K562 (cell line): Measurements from ENCODE around the gene PRRC2A. TPM values are rescaled to one million over a fixed set of nuclear protein-coding genes. Genes with fewer than 3 reads are reported as not detected.

ENCODE experiments used
- ATAC-seq: fragments of 200-7000 bp; cut with Tn5 transposase; 3 replicates; pipeline ENCODE4 v1.9.1; 2020; ENCODE audit warnings: moderate library complexity
- BruUV-seq: library from RNA; stranded (reverse); fragments of 400-500 nt; replicated peaks from 2 replicates; lab custom pipeline; 2021; lab: Mats Ljungman, UMichigan
- CTCF ChIA-PET: fragments of 300-600 bp; formaldehyde crosslinking; extraction: SDS; loops from one replicate; lab custom pipeline; 2021; ENCODE audit warnings: low intra/inter-chr PET ratio; lab: Yijun Ruan, JAX
- POLR2A ChIA-PET: fragments of 300-600, 350-650 bp; sonication (Branson Sonifier 250); formaldehyde crosslinking; extraction: SDS; loops from one replicate; lab custom pipeline; 2021; ENCODE audit warnings: antibody characterized with exemption, inconsistent platforms; lab: Yijun Ruan, JAX
- DNase-seq, 4 experiments: peaks; one replicate each; pipeline versions ENCODE4 v3.0.0 to v3.0.0-alpha.2; 2011 to 2018; ENCODE audit warnings: low spot score in 3 of 4, mixed read lengths in 3 of 4; ENCODE audit errors: extremely low read depth in 1 of 4
- FAIRE-seq: peaks from 2 replicates; lab custom pipeline; 2011; peaks lifted over from hg19 to GRCh38; lab: Jason Lieb, UNC
- H2AFZ ChIP-seq: 2 replicates; pipeline ENCODE4 v1.6.0; 2011; ENCODE audit warnings: low read depth, low read length, control low read depth, inconsistent platforms
- H3K27ac ChIP-seq: fragments of 200-600 bp; 3 replicates; pipeline ENCODE4 v1.8.0; 2011; ENCODE audit warnings: low read depth, mild to moderate bottlenecking, control low read depth, inconsistent platforms, low read length, moderate library complexity, mixed read lengths; ENCODE audit errors: extremely low read depth
- H3K27me3 ChIP-seq, 2 experiments: fragments of 300-600 bp in 1 of 2; 2 replicates in 1 of 2; 3 replicates in 1 of 2; pipeline versions ENCODE4 v1.6.0 to v1.8.0; 2011; ENCODE audit warnings: inconsistent platforms in 2 of 2, low read length in 2 of 2, mild to moderate bottlenecking in 1 of 2, mixed read lengths in 1 of 2, moderate library complexity in 1 of 2; ENCODE audit not compliant: control insufficient read depth in 2 of 2, insufficient read depth in 2 of 2
- H3K36me3 ChIP-seq: fragments of 300-600 bp; 3 replicates; pipeline ENCODE4 v1.8.0; 2011; ENCODE audit warnings: mild to moderate bottlenecking, low read length, inconsistent platforms; ENCODE audit not compliant: control insufficient read depth, insufficient read depth
- H3K4me1 ChIP-seq, 2 experiments: fragments of 200-600 bp in 1 of 2; replicated peaks in 1 of 2; 2 replicates in 1 of 2; 3 replicates in 1 of 2; pipeline versions ENCODE4 v1.5.1 to v1.8.0; 2011; ENCODE audit warnings: inconsistent platforms in 2 of 2, low read length in 2 of 2, mild to moderate bottlenecking in 1 of 2, mixed read lengths in 1 of 2, moderate library complexity in 1 of 2; ENCODE audit not compliant: control insufficient read depth in 2 of 2, insufficient read depth in 2 of 2
- H3K4me2 ChIP-seq: 2 replicates; pipeline ENCODE4 v1.6.1; 2011; ENCODE audit warnings: low read length, control low read depth, inconsistent platforms, mixed read lengths; ENCODE audit not compliant: insufficient read depth
- H3K4me3 ChIP-seq: fragments of 200-600 bp; sonication (generic), shearing (Covaris generic); 2 replicates; pipeline ENCODE4 v1.5.1; 2016; ENCODE audit warnings: control low read depth, inconsistent platforms
- H3K79me2 ChIP-seq: fragments of 200-600 bp; 3 replicates; pipeline ENCODE4 v1.8.0; 2011; ENCODE audit warnings: low read length, inconsistent platforms; ENCODE audit not compliant: control insufficient read depth, insufficient read depth
- H3K9ac ChIP-seq, 2 experiments: 2 replicates each; pipeline versions ENCODE4 v1.6.0 to v1.6.1; 2011; ENCODE audit warnings: low read depth in 2 of 2, low read length in 2 of 2, control low read depth in 1 of 2, inconsistent platforms in 1 of 2, mild to moderate bottlenecking in 1 of 2, mixed read lengths in 1 of 2; ENCODE audit not compliant: insufficient read depth in 1 of 2
- H3K9me1 ChIP-seq: one replicate; pipeline ENCODE4 v1.6.0; 2011; ENCODE audit warnings: inconsistent platforms, mild to moderate bottlenecking, low read length, moderate library complexity; ENCODE audit not compliant: control insufficient read depth, insufficient read depth
- H3K9me3 ChIP-seq: replicated peaks from 2 replicates; pipeline ENCODE4 v1.5.1; 2011; ENCODE audit warnings: low read depth, low read length, inconsistent platforms; ENCODE audit not compliant: control insufficient read depth, insufficient read depth
- H4K20me1 ChIP-seq: replicated peaks from 2 replicates; pipeline ENCODE4 v1.6.1; 2011; ENCODE audit warnings: low read length, inconsistent platforms, mixed read lengths; ENCODE audit not compliant: control insufficient read depth, insufficient read depth
- RCOR1 ChIP-seq, 2 experiments: IDR thresholded peaks; 2 replicates each; pipeline ENCODE4 v1.6.1; 2012; ENCODE audit warnings: low read depth in 2 of 2, low read length in 2 of 2, borderline replicate concordance in 1 of 2, improper control_type of control experiment in 1 of 2
- ZNF134 ChIP-seq: fragments of 250-450 bp; sonication (Bioruptor Pico); conservative IDR thresholded peaks from 2 replicates; pipeline ENCODE4 v1.4.0; 2020
- WGBS: fragments of 100-300 bp; shearing (Covaris generic); methylation state at CpG from one replicate; pipeline ENCODE4 v1.1.6; 2016; ENCODE audit warnings: low coverage, mixed read lengths; ENCODE audit not compliant: insufficient coverage; ENCODE audit errors: missing lambda C conversion rate; 5-methylcytosine and 5-hydroxymethylcytosine counted together
- in situ Hi-C: fragments of 300-500 bp; cut with MboI; formaldehyde crosslinking; loops from 4 replicates; pipeline ENCODE4 v1.15.0; 2018; ENCODE audit warnings: inconsistent platforms, mixed read lengths
- intact Hi-C: fragments of 100-400 bp; cut with micrococcal nuclease; formaldehyde crosslinking; loops from 2 replicates; pipeline ENCODE4 v1.14.2; 2022
- polyA plus RNA-seq, 8 experiments: library from polyadenylated mRNA; depleted of rRNA in 4 of 8; stranded (reverse) in 5 of 8; unstranded in 3 of 8; fragments of >200 nt; fragmentation: Nextera tagmentation in 2 of 8; fragmentation: Illumina TruSeq in 1 of 8; extraction: Ambion mirVana in 2 of 8; extraction: Trizol in 1 of 8; gene quantifications; 2 replicates each; pipeline versions ENCODE4 v1.2.1 to v1.2.3, GENCODE V29; 2011 to 2014; ENCODE audit warnings: inconsistent platforms in 1 of 8, missing spikeins in 1 of 8
- total RNA-seq, 7 experiments: library from RNA; depleted of rRNA in 6 of 7; stranded (reverse); fragments of >200 nt in 6 of 7; fragmentation: Illumina TruSeq in 2 of 7; extraction: Trizol in 2 of 7; gene quantifications; 2 replicates each; pipeline versions ENCODE4 v1.2.1 to v1.2.3, GENCODE V29; 2011 to 2021; ENCODE audit warnings: low replicate concordance in 1 of 7
- TF ChIP-seq, protein P1 (sequence below): fragments of 250-450 bp; sonication (Bioruptor Pico); IDR thresholded peaks from 2 replicates; pipeline ENCODE4 v1.5.0; 2020; ENCODE audit warnings: mild to moderate bottlenecking
- TF ChIP-seq, protein P2 (sequence below): sonication (generic); formaldehyde crosslinking; IDR thresholded peaks from 2 replicates; pipeline ENCODE4 v1.8.1; 2023; ENCODE audit warnings: mild to moderate bottlenecking, missing genetic modification reagents

Gene PRRC2A
- total and polyA plus RNA-seq, 9 of the 15 experiments (the other 6 are each of a cell fraction or from before 2014, with no cell fraction given) = 1.0 to 332 (median 63.0) TPM

DNA sequence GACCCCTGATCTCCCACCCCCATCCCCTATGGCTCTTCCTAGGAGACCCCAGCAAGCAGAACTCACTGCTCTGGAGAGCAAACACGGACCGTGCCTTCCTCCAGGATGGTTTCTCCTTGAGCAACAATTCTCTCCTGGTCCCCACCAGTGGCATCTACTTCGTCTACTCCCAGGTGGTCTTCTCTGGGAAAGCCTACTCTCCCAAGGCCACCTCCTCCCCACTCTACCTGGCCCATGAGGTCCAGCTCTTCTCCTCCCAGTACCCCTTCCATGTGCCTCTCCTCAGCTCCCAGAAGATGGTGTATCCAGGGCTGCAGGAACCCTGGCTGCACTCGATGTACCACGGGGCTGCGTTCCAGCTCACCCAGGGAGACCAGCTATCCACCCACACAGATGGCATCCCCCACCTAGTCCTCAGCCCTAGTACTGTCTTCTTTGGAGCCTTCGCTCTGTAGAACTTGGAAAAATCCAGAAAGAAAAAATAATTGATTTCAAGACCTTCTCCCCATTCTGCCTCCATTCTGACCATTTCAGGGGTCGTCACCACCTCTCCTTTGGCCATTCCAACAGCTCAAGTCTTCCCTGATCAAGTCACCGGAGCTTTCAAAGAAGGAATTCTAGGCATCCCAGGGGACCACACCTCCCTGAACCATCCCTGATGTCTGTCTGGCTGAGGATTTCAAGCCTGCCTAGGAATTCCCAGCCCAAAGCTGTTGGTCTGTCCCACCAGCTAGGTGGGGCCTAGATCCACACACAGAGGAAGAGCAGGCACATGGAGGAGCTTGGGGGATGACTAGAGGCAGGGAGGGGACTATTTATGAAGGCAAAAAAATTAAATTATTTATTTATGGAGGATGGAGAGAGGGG, 47.0 kb upstream of the PRRC2A start:
- no peaks in the 10 kb centered on the region for H3K9me1 ChIP-seq
- 26% methylated on average over 9 of the region's 9 CpGs for WGBS
- H2AFZ ChIP-seq = no peak overlapping the region
- no peaks in the 10 kb centered on the region for H3K27me3 ChIP-seq
- BruUV-seq = no TSS peak
- ATAC-seq (no peak), FAIRE-seq (no peak), DNase-seq (no peak)
- H3K36me3 ChIP-seq = no peaks in the 10 kb centered on the region
- H3K4me1 ChIP-seq = peaks cover 0 to 20% of the 10 kb centered on the region in 2 experiments; a peak in 2 of 5 replicates
- H3K4me2 ChIP-seq = no peak overlapping the region
- TF ChIP-seq, protein P1, sequence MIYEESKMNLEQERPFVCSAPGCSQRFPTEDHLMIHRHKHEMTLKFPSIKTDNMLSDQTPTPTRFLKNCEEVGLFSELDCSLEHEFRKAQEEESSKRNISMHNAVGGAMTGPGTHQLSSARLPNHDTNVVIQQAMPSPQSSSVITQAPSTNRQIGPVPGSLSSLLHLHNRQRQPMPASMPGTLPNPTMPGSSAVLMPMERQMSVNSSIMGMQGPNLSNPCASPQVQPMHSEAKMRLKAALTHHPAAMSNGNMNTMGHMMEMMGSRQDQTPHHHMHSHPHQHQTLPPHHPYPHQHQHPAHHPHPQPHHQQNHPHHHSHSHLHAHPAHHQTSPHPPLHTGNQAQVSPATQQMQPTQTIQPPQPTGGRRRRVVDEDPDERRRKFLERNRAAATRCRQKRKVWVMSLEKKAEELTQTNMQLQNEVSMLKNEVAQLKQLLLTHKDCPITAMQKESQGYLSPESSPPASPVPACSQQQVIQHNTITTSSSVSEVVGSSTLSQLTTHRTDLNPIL (CRISPR knock-in tag) = no peak
- TF ChIP-seq, protein P2, sequence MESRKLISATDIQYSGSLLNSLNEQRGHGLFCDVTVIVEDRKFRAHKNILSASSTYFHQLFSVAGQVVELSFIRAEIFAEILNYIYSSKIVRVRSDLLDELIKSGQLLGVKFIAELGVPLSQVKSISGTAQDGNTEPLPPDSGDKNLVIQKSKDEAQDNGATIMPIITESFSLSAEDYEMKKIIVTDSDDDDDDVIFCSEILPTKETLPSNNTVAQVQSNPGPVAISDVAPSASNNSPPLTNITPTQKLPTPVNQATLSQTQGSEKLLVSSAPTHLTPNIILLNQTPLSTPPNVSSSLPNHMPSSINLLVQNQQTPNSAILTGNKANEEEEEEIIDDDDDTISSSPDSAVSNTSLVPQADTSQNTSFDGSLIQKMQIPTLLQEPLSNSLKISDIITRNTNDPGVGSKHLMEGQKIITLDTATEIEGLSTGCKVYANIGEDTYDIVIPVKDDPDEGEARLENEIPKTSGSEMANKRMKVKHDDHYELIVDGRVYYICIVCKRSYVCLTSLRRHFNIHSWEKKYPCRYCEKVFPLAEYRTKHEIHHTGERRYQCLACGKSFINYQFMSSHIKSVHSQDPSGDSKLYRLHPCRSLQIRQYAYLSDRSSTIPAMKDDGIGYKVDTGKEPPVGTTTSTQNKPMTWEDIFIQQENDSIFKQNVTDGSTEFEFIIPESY (CRISPR knock-in tag) = no peak
- TF ChIP-seq RCOR1 (IDR thresholded peaks at IDR 0.05; ENCODE audit: borderline replicate concordance in 1 of 2, low read depth in 2 of 2, low read length in 2 of 2) = no peak
- TF ChIP-seq ZNF134 (CRISPR knock-in tag) = no peak
- H3K4me3 ChIP-seq = no peak overlapping the region
- ChIA-PET POLR2A (interaction anchor here (0.5 to 2.0 kb wide), 12 partner anchors 9 to 262 kb away, joined by 3 to 10 read pairs (median 4); partner anchors contain the start of genes DDX39B, LST1 and NCR3), CTCF (no interaction called here)
- peak overlapping the region in 1 of 2 experiments; percentile 21; a peak in 1 of 4 replicates for H3K9ac ChIP-seq
- intact Hi-C loops = no loop called here
- H3K27ac ChIP-seq = no peak overlapping the region
- no peaks in the 10 kb centered on the region for H3K9me3 ChIP-seq
- H4K20me1 ChIP-seq = no peaks in the 10 kb centered on the region
- H3K79me2 ChIP-seq = no peaks in the 10 kb centered on the region
- in situ Hi-C loops = no loop called here
